ENCODE results near the gene SMIM28. TPM values are rescaled to one million over a fixed set of nuclear protein-coding genes. Genes with fewer than 3 reads are reported as not detected.

The SMIM28 gene
- total RNA-seq, 1 donor from 2014 or later = not detected

- H3K4me1 ChIP-seq (ENCODE audit: control insufficient read depth in 3 of 3, insufficient read depth in 3 of 3, low read length in 3 of 3) = peaks cover 0 to 3% (median 0%) of the 10 kb centered on the region in 3 donors
- H3K9ac ChIP-seq (ENCODE audit: low read depth in 1 of 3, low read length in 3 of 3) = no peak overlapping the region
- H3K4me3 ChIP-seq (ENCODE audit: low read length in 3 of 3) = no peak overlapping the region
Measured at GRCh38 chr6:138428944-138429598, 51.4 kb downstream of the SMIM28 start.

DNA sequence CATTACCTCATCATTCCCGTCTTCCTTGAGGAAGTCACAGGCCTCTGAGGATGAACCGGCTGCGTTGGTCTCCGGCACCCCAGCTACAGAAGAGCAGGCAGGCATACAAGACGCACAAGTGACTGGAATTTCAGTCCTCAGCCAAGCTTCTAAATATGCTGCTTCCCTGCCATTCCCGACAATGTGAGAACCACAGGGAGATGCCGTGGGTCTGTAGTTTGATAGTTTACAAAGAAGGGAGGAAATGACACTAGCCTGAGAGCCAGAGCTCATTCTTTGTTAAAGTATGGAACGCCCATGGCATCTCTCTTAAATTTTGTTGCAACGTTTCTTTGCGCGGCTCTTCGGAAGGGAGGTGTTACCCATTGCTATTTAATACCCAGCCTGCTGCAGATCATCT lies 52.1 kb downstream of the SMIM28 start:
- Histone ChIP-seq H3K4me3 (ENCODE audit: low read length in 3 of 3) (no peak overlapping the region), H3K27ac (ENCODE audit: low read depth, low read length) (no peak overlapping the region), H3K9ac (ENCODE audit: low read depth in 1 of 3, low read length in 3 of 3) (no peak overlapping the region), H3K9me3 (ENCODE audit: control insufficient read depth in 3 of 3, low read length in 3 of 3) (no peaks in the 10 kb centered on the region), H3K27me3 (ENCODE audit: control insufficient read depth in 3 of 3, insufficient read depth in 3 of 3, low read length in 3 of 3) (no peaks in the 10 kb centered on the region), H3K4me1 (ENCODE audit: control insufficient read depth in 3 of 3, insufficient read depth in 3 of 3, low read length in 3 of 3) (peaks cover 0 to 3% (median 0%) of the 10 kb centered on the region in 3 donors), H3K36me3 (ENCODE audit: control insufficient read depth in 3 of 3, insufficient read depth in 3 of 3, low read length in 3 of 3) (peaks cover 0 to 3% (median 3%) of the 10 kb centered on the region in 3 donors)

More at GRCh38 chr6:138428944-138429598, 51.4 kb downstream of the SMIM28 start:
- H3K36me3 ChIP-seq (ENCODE audit: control insufficient read depth in 3 of 3, insufficient read depth in 3 of 3, low read length in 3 of 3) = peaks cover 0 to 6% (median 5%) of the 10 kb centered on the region in 3 donors
- H3K27me3 ChIP-seq (ENCODE audit: control insufficient read depth in 3 of 3, insufficient read depth in 3 of 3, low read length in 3 of 3) = no peaks in the 10 kb centered on the region
- no peaks in the 10 kb centered on the region for H3K9me3 ChIP-seq (ENCODE audit: control insufficient read depth in 3 of 3, low read length in 3 of 3)
- no peak overlapping the region for H3K27ac ChIP-seq (ENCODE audit: low read depth, low read length)

DNA sequence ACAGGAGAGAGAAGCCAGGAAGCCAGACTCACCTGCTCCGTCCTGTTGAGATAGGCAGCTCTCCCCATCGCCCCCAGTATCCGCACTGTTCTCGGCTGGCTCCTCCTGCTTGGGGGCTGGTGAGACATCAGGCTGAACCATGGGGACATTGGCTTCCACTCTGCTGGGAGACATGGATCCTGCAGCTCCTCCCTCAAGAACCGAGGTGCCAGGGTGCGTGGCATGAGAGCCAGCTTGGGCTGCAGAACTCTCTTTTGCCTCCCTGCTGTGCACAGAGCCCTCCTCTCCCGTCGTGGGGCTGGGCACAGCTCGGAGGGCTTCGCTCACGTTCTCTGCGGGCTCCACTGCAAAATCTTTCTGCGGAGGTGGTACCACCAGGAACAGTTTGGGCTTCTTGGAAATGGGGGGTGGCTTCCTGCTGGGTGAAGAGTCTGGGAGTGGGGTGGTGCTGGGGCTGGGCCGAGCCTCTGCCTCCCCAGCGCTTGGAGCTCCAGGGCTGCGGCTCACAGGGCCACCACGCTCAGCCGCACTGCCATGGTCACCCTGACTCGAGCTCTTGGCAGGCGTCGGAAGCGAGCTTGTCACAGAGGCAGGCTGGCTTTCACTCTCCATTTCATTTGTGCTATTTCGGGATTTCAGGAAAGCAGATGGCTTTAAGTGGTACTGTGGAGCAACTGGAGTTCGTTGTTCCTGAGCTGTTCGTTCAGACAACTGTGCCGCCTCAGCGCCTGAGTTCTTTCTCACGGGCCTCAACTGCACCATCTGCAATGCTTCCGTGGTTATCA lies 52.8 kb downstream of the SMIM28 start:
- Histone ChIP-seq H3K27ac (ENCODE audit: low read depth, low read length) (no peak overlapping the region), H3K36me3 (ENCODE audit: control insufficient read depth in 3 of 3, insufficient read depth in 3 of 3, low read length in 3 of 3) (peaks cover 0 to 3% (median 3%) of the 10 kb centered on the region in 3 donors), H3K9me3 (ENCODE audit: control insufficient read depth in 3 of 3, low read length in 3 of 3) (no peaks in the 10 kb centered on the region), H3K4me1 (ENCODE audit: control insufficient read depth in 3 of 3, insufficient read depth in 3 of 3, low read length in 3 of 3) (peaks cover 0 to 3% (median 0%) of the 10 kb centered on the region in 3 donors), H3K9ac (ENCODE audit: low read depth in 1 of 3, low read length in 3 of 3) (no peak overlapping the region), H3K27me3 (ENCODE audit: control insufficient read depth in 3 of 3, insufficient read depth in 3 of 3, low read length in 3 of 3) (no peaks in the 10 kb centered on the region), H3K4me3 (ENCODE audit: low read length in 3 of 3) (no peak overlapping the region)

GRCh38 chr6:138431256-138432062 lies 53.8 kb downstream of the SMIM28 start:
- Histone ChIP-seq H3K27me3 (ENCODE audit: control insufficient read depth in 3 of 3, insufficient read depth in 3 of 3, low read length in 3 of 3) (no peaks in the 10 kb centered on the region), H3K4me1 (ENCODE audit: control insufficient read depth in 3 of 3, insufficient read depth in 3 of 3, low read length in 3 of 3) (peaks cover 0 to 3% (median 0%) of the 10 kb centered on the region in 3 donors), H3K4me3 (ENCODE audit: low read length in 3 of 3) (no peak overlapping the region), H3K36me3 (ENCODE audit: control insufficient read depth in 3 of 3, insufficient read depth in 3 of 3, low read length in 3 of 3) (peaks cover 0 to 3% (median 3%) of the 10 kb centered on the region in 3 donors), H3K9me3 (ENCODE audit: control insufficient read depth in 3 of 3, low read length in 3 of 3) (no peaks in the 10 kb centered on the region), H3K27ac (ENCODE audit: low read depth, low read length) (no peak overlapping the region), H3K9ac (ENCODE audit: low read depth in 1 of 3, low read length in 3 of 3) (no peak overlapping the region)

GRCh38 chr6:138432063-138432356 lies 54.3 kb downstream of the SMIM28 start:
- H3K36me3 ChIP-seq (ENCODE audit: control insufficient read depth in 3 of 3, insufficient read depth in 3 of 3, low read length in 3 of 3) = peaks cover 0 to 3% (median 3%) of the 10 kb centered on the region in 3 donors
- H3K9ac ChIP-seq (ENCODE audit: low read depth in 1 of 3, low read length in 3 of 3) = no peak overlapping the region
- peaks cover 0 to 3% (median 0%) of the 10 kb centered on the region in 3 donors for H3K4me1 ChIP-seq (ENCODE audit: control insufficient read depth in 3 of 3, insufficient read depth in 3 of 3, low read length in 3 of 3)
- H3K27ac ChIP-seq (ENCODE audit: low read depth, low read length) = no peak overlapping the region
- no peaks in the 10 kb centered on the region for H3K27me3 ChIP-seq (ENCODE audit: control insufficient read depth in 3 of 3, insufficient read depth in 3 of 3, low read length in 3 of 3)
- H3K9me3 ChIP-seq (ENCODE audit: control insufficient read depth in 3 of 3, low read length in 3 of 3) = no peaks in the 10 kb centered on the region
- H3K4me3 ChIP-seq (ENCODE audit: low read length in 3 of 3) = no peak overlapping the region

Small RNAs within 50 kb of the gene (small RNA-seq; reads per million reads assigned to genes)
- not detected for gene AL031003.1

Other genes starting within 250 kb of the SMIM28 start
- 1.0 TPM for gene ARFGEF3, start 216.0 kb upstream of the SMIM28 start, total RNA-seq
- not detected for gene PBOV1, start 159.4 kb upstream of the SMIM28 start, total RNA-seq
- gene HEBP2, start 26.3 kb downstream of the SMIM28 start, total RNA-seq = 6.8 TPM
- 25.1 TPM for gene NHSL1, start 121.6 kb downstream of the SMIM28 start, total RNA-seq

All from skeletal muscle tissue (tissue), 5 donors.